Adrenal gland (tissue), 5 donors: ENCODE measurements around the gene NELFA.

Experiments
- POLR2A ChIP-seq, 2 donors: fragments of 450-650 bp; IDR thresholded peaks; one replicate each; pipeline ENCODE4 v1.6.1; 2017; ENCODE audit warnings: antibody characterized with exemption in 2 of 2, mild to moderate bottlenecking in 2 of 2, moderate library complexity in 1 of 2
- TF ChIP-seq, protein P1 (sequence below), 6 experiments: fragments of 450-650 bp in 4 of 6; fragments of 200-600 bp in 2 of 6; sonication (generic) in 1 of 6; IDR thresholded peaks; 1 replicate in 5 of 6; 2 replicates in 1 of 6; pipeline versions ENCODE4 v1.5.1 to v1.8.0; 2016 to 2021; ENCODE audit warnings: antibody characterized with exemption in 6 of 6, mild to moderate bottlenecking in 2 of 6, moderate library complexity in 1 of 6
- donor health status: DM: no; HTN: no; CAD: no.

DNA sequence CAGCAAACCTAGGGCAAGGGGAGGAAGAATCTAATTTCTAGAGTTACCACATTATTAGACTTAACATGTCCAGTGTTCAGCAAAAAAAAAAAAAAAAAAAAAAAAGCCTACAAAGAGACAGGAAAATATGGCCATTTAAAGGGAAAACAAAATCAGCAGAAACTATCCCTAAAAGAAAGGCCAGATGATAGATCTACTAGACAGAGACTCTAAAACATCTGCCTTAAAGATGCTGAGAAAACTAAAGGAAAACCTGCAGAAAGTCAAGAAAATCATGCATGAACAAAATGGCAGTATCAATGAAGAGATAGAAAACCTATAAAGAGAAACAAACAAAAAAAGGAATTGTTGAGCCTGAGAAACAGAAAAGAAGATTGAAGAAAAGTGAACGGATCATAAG lies 43.8 kb downstream of the NELFA start:
- no peak for TF ChIP-seq POLR2A (IDR thresholded peaks at IDR 0.05)
- TF ChIP-seq, protein P1, sequence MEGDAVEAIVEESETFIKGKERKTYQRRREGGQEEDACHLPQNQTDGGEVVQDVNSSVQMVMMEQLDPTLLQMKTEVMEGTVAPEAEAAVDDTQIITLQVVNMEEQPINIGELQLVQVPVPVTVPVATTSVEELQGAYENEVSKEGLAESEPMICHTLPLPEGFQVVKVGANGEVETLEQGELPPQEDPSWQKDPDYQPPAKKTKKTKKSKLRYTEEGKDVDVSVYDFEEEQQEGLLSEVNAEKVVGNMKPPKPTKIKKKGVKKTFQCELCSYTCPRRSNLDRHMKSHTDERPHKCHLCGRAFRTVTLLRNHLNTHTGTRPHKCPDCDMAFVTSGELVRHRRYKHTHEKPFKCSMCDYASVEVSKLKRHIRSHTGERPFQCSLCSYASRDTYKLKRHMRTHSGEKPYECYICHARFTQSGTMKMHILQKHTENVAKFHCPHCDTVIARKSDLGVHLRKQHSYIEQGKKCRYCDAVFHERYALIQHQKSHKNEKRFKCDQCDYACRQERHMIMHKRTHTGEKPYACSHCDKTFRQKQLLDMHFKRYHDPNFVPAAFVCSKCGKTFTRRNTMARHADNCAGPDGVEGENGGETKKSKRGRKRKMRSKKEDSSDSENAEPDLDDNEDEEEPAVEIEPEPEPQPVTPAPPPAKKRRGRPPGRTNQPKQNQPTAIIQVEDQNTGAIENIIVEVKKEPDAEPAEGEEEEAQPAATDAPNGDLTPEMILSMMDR (IDR thresholded peaks at IDR 0.05): no peak
